ENCODE data around the gene DNAJB14. TPM values are rescaled to one million over a fixed set of nuclear protein-coding genes. Genes with fewer than 3 reads are reported as not detected.
A peak's percentile ranks its signal among the peaks of the same experiment; 100 is the strongest.

The DNAJB14 gene
- total RNA-seq, 1 experiment from 2014 or later, result 41.0 TPM

DNA sequence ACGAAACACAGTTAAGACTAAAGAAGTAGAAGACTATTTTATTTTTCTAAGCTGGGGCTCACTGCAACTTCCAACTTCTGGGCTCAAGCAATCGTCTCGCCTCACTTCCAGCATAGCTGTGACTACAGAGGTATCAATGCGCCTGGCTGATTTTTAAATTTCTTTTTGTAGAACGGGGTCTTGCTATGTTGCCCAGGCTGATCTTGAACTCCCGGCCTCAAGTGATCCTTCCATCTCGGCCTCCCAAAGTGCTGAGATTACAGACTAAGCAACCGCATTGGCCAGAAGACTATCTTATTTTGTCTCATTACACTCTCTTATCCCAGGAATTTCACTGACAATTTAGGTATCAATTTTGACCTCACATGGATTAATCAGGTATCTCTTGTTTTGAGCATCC lies 53.4 kb downstream of the DNAJB14 start:
- H3K4me3 Mint-ChIP-seq, result peak overlapping the region; percentile 97 to 98
- no peak for TF ChIP-seq CTCF (conservative IDR thresholded peaks at IDR 0.05)
- no peak overlapping the region for H2AK5ac ChIP-seq (ENCODE audit: insufficient read length, low read length)
- WGBS (ENCODE audit: extremely low coverage, insufficient read length, low lambda C conversion rate), result no CpG with 5 or more reads among the region's 8 CpGs
- no peak overlapping the region for H4K5ac ChIP-seq (ENCODE audit: insufficient read length, low read depth, low read length)
- H3K9me3 Mint-ChIP-seq, result no peaks in the 10 kb centered on the region
- H4K91ac ChIP-seq (ENCODE audit: insufficient read length, low read depth, low read length), result no peak overlapping the region
- no peak overlapping the region for H2BK20ac ChIP-seq (ENCODE audit: low read depth, low read length, poor library complexity, severe bottlenecking)
- H3K9me3 ChIP-seq (ENCODE audit: control insufficient read depth, low read depth, low read length), result no peaks in the 10 kb centered on the region
- H3K36me3 Mint-ChIP-seq (ENCODE audit: insufficient read depth in 1 of 3, low read depth in 3 of 3), result no peaks in the 10 kb centered on the region
- no peak overlapping the region for H2AFZ ChIP-seq (ENCODE audit: low read length)
- no peak for DNase-seq
- H3K9ac ChIP-seq (ENCODE audit: extremely low read depth, insufficient read length, low read length), result no peak overlapping the region
- H2BK12ac ChIP-seq (ENCODE audit: insufficient read length, low read depth, low read length), result no peak overlapping the region
- no peaks in the 10 kb centered on the region for H3K27me3 Mint-ChIP-seq (ENCODE audit: low read depth)
- peaks cover 8% of the 10 kb centered on the region in 2 experiments for H3K4me1 Mint-ChIP-seq
- no peak overlapping the region for H3K23ac ChIP-seq (ENCODE audit: insufficient read length, low read depth, low read length)
- no peaks in the 10 kb centered on the region for H3K27me3 ChIP-seq (ENCODE audit: insufficient read depth, low read length)
- no peak overlapping the region for H2BK120ac ChIP-seq (ENCODE audit: low read depth, low read length, poor library complexity, severe bottlenecking)
- H4K20me1 ChIP-seq (ENCODE audit: control insufficient read depth, insufficient read depth, insufficient read length), result no peaks in the 10 kb centered on the region
- H3K14ac ChIP-seq (ENCODE audit: insufficient read depth, low read length), result no peak overlapping the region
- no peaks in the 10 kb centered on the region for H3K4me1 ChIP-seq (ENCODE audit: insufficient read depth, low read length)
- H3K23me2 ChIP-seq (ENCODE audit: insufficient read length, low read depth, low read length, poor library complexity, severe bottlenecking), result peaks cover 12% of the 10 kb centered on the region
- H3K56ac ChIP-seq (ENCODE audit: insufficient read length, low read depth, low read length), result no peak overlapping the region
- no peak overlapping the region for H2BK5ac ChIP-seq (ENCODE audit: insufficient read length, low read length)
- no peak overlapping the region for H2BK15ac ChIP-seq (ENCODE audit: low read depth, low read length)
- H3K4me2 ChIP-seq (ENCODE audit: insufficient read depth, insufficient read length, low read length), result peak overlapping the region; percentile 76
- H3K27ac Mint-ChIP-seq, result no peak overlapping the region; a peak in 1 of 7 replicates
- H3K4ac ChIP-seq (ENCODE audit: low read depth, low read length), result no peak overlapping the region
- no peak overlapping the region for H3K18ac ChIP-seq (ENCODE audit: insufficient read length, low read depth, low read length)
- no peaks in the 10 kb centered on the region for H3K79me1 ChIP-seq (ENCODE audit: insufficient read depth, low read depth, low read length, poor library complexity, severe bottlenecking)
- no peak overlapping the region for H4K8ac ChIP-seq (replicated peaks; ENCODE audit: insufficient read length, low read depth, low read length)
- 0 out of 2 replicates have a peak, but pooled peaks cover 1% of the 10 kb centered on the region for H3K79me2 ChIP-seq (ENCODE audit: insufficient read depth, low read length)
- H3T11ph ChIP-seq (ENCODE audit: low read length), result no peak overlapping the region
- no peak overlapping the region for H3K27ac ChIP-seq (ENCODE audit: insufficient read length, low read depth, low read length)
